Erythroblast (primary cell): Measurements from ENCODE around the gene DOCK4.

Source experiments
- GATA1 ChIP-seq: IDR thresholded peaks from 2 replicates; pipeline ENCODE4 v1.6.1; 2011; ENCODE audit warnings: low read depth, mild to moderate bottlenecking, control low read depth, low read length, moderate library complexity
- POLR2A ChIP-seq: IDR thresholded peaks from 2 replicates; pipeline ENCODE4 v1.6.1; 2011; ENCODE audit warnings: mild to moderate bottlenecking, low read length

DNA sequence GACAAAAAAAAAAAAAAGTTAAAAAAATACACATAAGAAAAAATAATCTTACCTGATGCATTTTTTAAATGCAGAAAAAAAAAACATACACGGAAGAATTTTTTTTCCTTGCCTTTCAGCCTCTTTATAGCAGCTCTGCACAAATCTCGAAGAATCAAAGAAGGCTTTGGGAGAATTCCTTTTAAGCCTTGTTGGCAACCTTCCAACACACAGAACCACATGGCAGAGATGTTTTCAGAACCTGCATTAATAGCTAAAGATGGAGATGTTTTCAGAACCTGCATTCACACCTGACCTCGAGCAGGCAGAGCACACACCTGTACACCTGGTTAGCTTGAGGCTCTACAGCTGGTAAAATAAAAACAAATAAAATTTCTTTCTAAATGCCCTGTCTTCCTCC is 65.6 kb downstream of the DOCK4 start:
- no peak for TF ChIP-seq POLR2A
- TF ChIP-seq GATA1 = no peak
